ENCODE data around the gene PHF21B.

Gene PHF21B

GRCh38 chr22:44889255-44889878, 120.4 kb downstream of the PHF21B start:
- Histone ChIP-seq H3K27me3 (ENCODE audit: control insufficient read depth, insufficient read depth, low read length) (no peaks in the 10 kb centered on the region), H3K9me3 (ENCODE audit: control insufficient read depth, insufficient read depth, low read length) (no peaks in the 10 kb centered on the region), H3K4me3 (ENCODE audit: low read length) (no peak overlapping the region), H3K36me3 (ENCODE audit: control insufficient read depth, insufficient read depth, low read length) (peaks cover 17% of the 10 kb centered on the region; the same call in 1 of the 2 replicates), H3K27ac (ENCODE audit: low read length) (no peak overlapping the region), H3K4me1 (ENCODE audit: control insufficient read depth, insufficient read depth, low read length) (no peaks in the 10 kb centered on the region)
- WGBS (ENCODE audit: insufficient coverage, insufficient read length), result no CpG with 5 or more reads among the region's 14 CpGs
- DNase-seq (ENCODE audit: low read depth, low spot score), result no peak

GRCh38 chr22:44888491-44889254, 121.1 kb downstream of the PHF21B start:
- Histone ChIP-seq H3K9me3 (ENCODE audit: control insufficient read depth, insufficient read depth, low read length) (no peaks in the 10 kb centered on the region), H3K4me3 (ENCODE audit: low read length) (no peak overlapping the region), H3K27me3 (ENCODE audit: control insufficient read depth, insufficient read depth, low read length) (no peaks in the 10 kb centered on the region), H3K27ac (ENCODE audit: low read length) (no peak overlapping the region), H3K4me1 (ENCODE audit: control insufficient read depth, insufficient read depth, low read length) (no peaks in the 10 kb centered on the region), H3K36me3 (ENCODE audit: control insufficient read depth, insufficient read depth, low read length) (peaks cover 17% of the 10 kb centered on the region; the same call in 1 of the 2 replicates)
- WGBS (ENCODE audit: insufficient coverage, insufficient read length), result no CpG with 5 or more reads among the region's 14 CpGs
- no peak for DNase-seq (ENCODE audit: low read depth, low spot score)

- no peaks in the 10 kb centered on the region for H3K4me1 ChIP-seq (ENCODE audit: control insufficient read depth, insufficient read depth, low read length)
- WGBS (ENCODE audit: insufficient coverage, insufficient read length), result no CpG with 5 or more reads among the region's 16 CpGs
- H3K4me3 ChIP-seq (ENCODE audit: low read length), result no peak overlapping the region
- peaks cover 19% of the 10 kb centered on the region; the same call in 1 of the 2 replicates for H3K36me3 ChIP-seq (ENCODE audit: control insufficient read depth, insufficient read depth, low read length)
- no peak overlapping the region for H3K27ac ChIP-seq (ENCODE audit: low read length)
- no peak for DNase-seq (ENCODE audit: low read depth, low spot score)
- no peaks in the 10 kb centered on the region for H3K27me3 ChIP-seq (ENCODE audit: control insufficient read depth, insufficient read depth, low read length)
- H3K9me3 ChIP-seq (ENCODE audit: control insufficient read depth, insufficient read depth, low read length), result no peaks in the 10 kb centered on the region
Observed at GRCh38 chr22:44887941-44888366, 121.9 kb downstream of the PHF21B start.

- peaks cover 19% of the 10 kb centered on the region; the same call in 1 of the 2 replicates for H3K36me3 ChIP-seq (ENCODE audit: control insufficient read depth, insufficient read depth, low read length)
- no peaks in the 10 kb centered on the region for H3K4me1 ChIP-seq (ENCODE audit: control insufficient read depth, insufficient read depth, low read length)
- no peaks in the 10 kb centered on the region for H3K27me3 ChIP-seq (ENCODE audit: control insufficient read depth, insufficient read depth, low read length)
- WGBS (ENCODE audit: insufficient coverage, insufficient read length), result no CpG with 5 or more reads among the region's 14 CpGs
- H3K9me3 ChIP-seq (ENCODE audit: control insufficient read depth, insufficient read depth, low read length), result no peaks in the 10 kb centered on the region
- no peak overlapping the region for H3K27ac ChIP-seq (ENCODE audit: low read length)
- H3K4me3 ChIP-seq (ENCODE audit: low read length), result no peak overlapping the region
- DNase-seq (ENCODE audit: low read depth, low spot score), result no peak
Observed at GRCh38 chr22:44885806-44886360, 123.9 kb downstream of the PHF21B start.

- Histone ChIP-seq H3K36me3 (ENCODE audit: control insufficient read depth, insufficient read depth, low read length) (peaks cover 15% of the 10 kb centered on the region; the same call in 1 of the 2 replicates), H3K27me3 (ENCODE audit: control insufficient read depth, insufficient read depth, low read length) (no peaks in the 10 kb centered on the region), H3K27ac (ENCODE audit: low read length) (no peak overlapping the region), H3K4me3 (ENCODE audit: low read length) (no peak overlapping the region), H3K9me3 (ENCODE audit: control insufficient read depth, insufficient read depth, low read length) (no peaks in the 10 kb centered on the region), H3K4me1 (ENCODE audit: control insufficient read depth, insufficient read depth, low read length) (no peaks in the 10 kb centered on the region)
- no CpG with 5 or more reads among the region's 18 CpGs for WGBS (ENCODE audit: insufficient coverage, insufficient read length)
- DNase-seq (ENCODE audit: low read depth, low spot score), result no peak
Observed at GRCh38 chr22:44884968-44885805, 124.6 kb downstream of the PHF21B start.

- Histone ChIP-seq H3K27me3 (ENCODE audit: control insufficient read depth, insufficient read depth, low read length) (no peaks in the 10 kb centered on the region), H3K36me3 (ENCODE audit: control insufficient read depth, insufficient read depth, low read length) (peaks cover 15% of the 10 kb centered on the region; the same call in 1 of the 2 replicates)
- WGBS (ENCODE audit: insufficient coverage, insufficient read length), result 100% methylated on average over 1 of the region's 1 CpG
Observed at GRCh38 chr22:44884562-44884961, 125.2 kb downstream of the PHF21B start.

GRCh38 chr22:44883011-44883421, 126.8 kb downstream of the PHF21B start:
- Histone ChIP-seq H3K27ac (ENCODE audit: low read length) (no peak overlapping the region), H3K36me3 (ENCODE audit: control insufficient read depth, insufficient read depth, low read length) (peaks cover 15% of the 10 kb centered on the region; the same call in 1 of the 2 replicates), H3K27me3 (ENCODE audit: control insufficient read depth, insufficient read depth, low read length) (no peaks in the 10 kb centered on the region), H3K9me3 (ENCODE audit: control insufficient read depth, insufficient read depth, low read length) (no peaks in the 10 kb centered on the region), H3K4me1 (ENCODE audit: control insufficient read depth, insufficient read depth, low read length) (no peaks in the 10 kb centered on the region), H3K4me3 (ENCODE audit: low read length) (no peak overlapping the region)
- WGBS (ENCODE audit: insufficient coverage, insufficient read length), result no CpG with 5 or more reads among the region's 12 CpGs
- DNase-seq (ENCODE audit: low read depth, low spot score), result no peak

More at GRCh38 chr22:44884562-44884961, 125.2 kb downstream of the PHF21B start:
- no peaks in the 10 kb centered on the region for H3K4me1 ChIP-seq (ENCODE audit: control insufficient read depth, insufficient read depth, low read length)
- no peak for DNase-seq (ENCODE audit: low read depth, low spot score)
- no peak overlapping the region for H3K27ac ChIP-seq (ENCODE audit: low read length)
- H3K9me3 ChIP-seq (ENCODE audit: control insufficient read depth, insufficient read depth, low read length), result no peaks in the 10 kb centered on the region
- no peak overlapping the region for H3K4me3 ChIP-seq (ENCODE audit: low read length)

- H3K9me3 ChIP-seq (ENCODE audit: control insufficient read depth, insufficient read depth, low read length), result no peaks in the 10 kb centered on the region
- peaks cover 15% of the 10 kb centered on the region; the same call in 1 of the 2 replicates for H3K36me3 ChIP-seq (ENCODE audit: control insufficient read depth, insufficient read depth, low read length)
- no peaks in the 10 kb centered on the region for H3K27me3 ChIP-seq (ENCODE audit: control insufficient read depth, insufficient read depth, low read length)
- H3K4me3 ChIP-seq (ENCODE audit: low read length), result no peak overlapping the region
- WGBS (ENCODE audit: insufficient coverage, insufficient read length), result no CpG with 5 or more reads among the region's 26 CpGs
- no peak for DNase-seq (ENCODE audit: low read depth, low spot score)
- no peaks in the 10 kb centered on the region for H3K4me1 ChIP-seq (ENCODE audit: control insufficient read depth, insufficient read depth, low read length)
- H3K27ac ChIP-seq (ENCODE audit: low read length), result no peak overlapping the region
Observed at GRCh38 chr22:44882226-44882905, 127.4 kb downstream of the PHF21B start.

GRCh38 chr22:44881624-44882023, 128.2 kb downstream of the PHF21B start:
- no peaks in the 10 kb centered on the region for H3K4me1 ChIP-seq (ENCODE audit: control insufficient read depth, insufficient read depth, low read length)
- H3K4me3 ChIP-seq (ENCODE audit: low read length), result no peak overlapping the region
- no CpG with 5 or more reads among the region's 24 CpGs for WGBS (ENCODE audit: insufficient coverage, insufficient read length)
- H3K27ac ChIP-seq (ENCODE audit: low read length), result no peak overlapping the region
- H3K36me3 ChIP-seq (ENCODE audit: control insufficient read depth, insufficient read depth, low read length), result peaks cover 15% of the 10 kb centered on the region; the same call in 1 of the 2 replicates
- H3K9me3 ChIP-seq (ENCODE audit: control insufficient read depth, insufficient read depth, low read length), result peaks cover 3% of the 10 kb centered on the region; the same call in 1 of the 2 replicates
- no peak for DNase-seq (ENCODE audit: low read depth, low spot score)
- H3K27me3 ChIP-seq (ENCODE audit: control insufficient read depth, insufficient read depth, low read length), result no peaks in the 10 kb centered on the region

Measured in iPS DF 6.9 (cell line).